ENCODE data around the gene ANKLE2.

ANKLE2 gene

GRCh38 chr12:132685400-132685799 lies 76.2 kb downstream of the ANKLE2 start:
- no peak for DNase-seq

- no peak for DNase-seq
Observed at GRCh38 chr12:132677492-132677891, 84.1 kb downstream of the ANKLE2 start.

- no peak for DNase-seq
Observed at GRCh38 chr12:132675757-132676432, 85.7 kb downstream of the ANKLE2 start.
